HepG2 (cell line): ENCODE results near the gene FRMD8. TPM values are rescaled to one million over a fixed set of nuclear protein-coding genes. Genes with fewer than 3 reads are reported as not detected.

Source experiments
- ARID4A ChIP-seq: sonication (generic); formaldehyde crosslinking; IDR thresholded peaks from 2 replicates; pipeline ENCODE4 v1.5.0; 2020; ENCODE audit warnings: mild to moderate bottlenecking, missing genetic modification reagents, borderline replicate concordance
- CAMTA2 ChIP-seq: sonication (generic); formaldehyde crosslinking; IDR thresholded peaks from 2 replicates; pipeline ENCODE4 v1.4.0; 2020; ENCODE audit warnings: mild to moderate bottlenecking, missing genetic modification reagents, borderline replicate concordance
- IKZF4 ChIP-seq: sonication (generic); formaldehyde crosslinking; IDR thresholded peaks from 2 replicates; pipeline ENCODE4 v1.5.1; 2020; ENCODE audit warnings: borderline replicate concordance, mild to moderate bottlenecking, low read depth, missing genetic modification reagents; ENCODE audit errors: not compliant biosample characterization
- JDP2 ChIP-seq: sonication (generic); formaldehyde crosslinking; IDR thresholded peaks from 2 replicates; pipeline ENCODE4 v1.8.1; 2022; ENCODE audit warnings: missing genetic modification reagents, borderline replicate concordance
- KLF9 ChIP-seq: IDR thresholded peaks from 2 replicates; pipeline ENCODE4 v1.6.1; 2016; ENCODE audit warnings: low read depth
- MEIS2 ChIP-seq: sonication (generic); formaldehyde crosslinking; IDR thresholded peaks from 2 replicates; pipeline ENCODE4 v1.9.0; 2021; ENCODE audit warnings: mild to moderate bottlenecking, missing genetic modification reagents
- RBM22 ChIP-seq: fragments of 200-400 bp; formaldehyde crosslinking; optimal IDR thresholded peaks from 2 replicates; pipeline ENCODE3; 2017; ENCODE audit warnings: mild to moderate bottlenecking, low read length, moderate library complexity
- RXRA ChIP-seq: sonication (generic); formaldehyde crosslinking; IDR thresholded peaks from 2 replicates; pipeline ENCODE4 v1.5.1; 2020; ENCODE audit warnings: missing genetic modification reagents
- SRF ChIP-seq: IDR thresholded peaks from 2 replicates; pipeline ENCODE4 v1.6.1; 2011; ENCODE audit warnings: mild to moderate bottlenecking, low read depth, low read length, moderate library complexity
- SRSF9 ChIP-seq: fragments of 200-400 bp; formaldehyde crosslinking; IDR thresholded peaks from 2 replicates; pipeline ENCODE4 v1.6.1; 2018; ENCODE audit warnings: borderline replicate concordance, mild to moderate bottlenecking, low read depth, low read length; ENCODE audit not compliant: insufficient read depth, poor library complexity, severe bottlenecking
- TP53 ChIP-seq: sonication (generic); formaldehyde crosslinking; conservative IDR thresholded peaks from 2 replicates; pipeline ENCODE4 v1.4.0; 2020; ENCODE audit warnings: missing genetic modification reagents
- TRAFD1 ChIP-seq: sonication (generic); formaldehyde crosslinking; IDR thresholded peaks from 2 replicates; pipeline ENCODE4 v1.5.1; 2020; ENCODE audit warnings: missing genetic modification reagents, mild to moderate bottlenecking, borderline replicate concordance
- ZFP91 ChIP-seq: sonication (generic); formaldehyde crosslinking; IDR thresholded peaks from 2 replicates; pipeline ENCODE4 v1.9.0; 2022; ENCODE audit warnings: missing genetic modification reagents, mild to moderate bottlenecking, borderline replicate concordance
- ZNF20 ChIP-seq: sonication (generic); formaldehyde crosslinking; IDR thresholded peaks from 2 replicates; pipeline ENCODE4 v1.4.0; 2020; ENCODE audit warnings: mild to moderate bottlenecking, moderate library complexity, missing genetic modification reagents
- ZNF234 ChIP-seq: sonication (generic); formaldehyde crosslinking; conservative IDR thresholded peaks from 2 replicates; pipeline ENCODE4 v1.5.1; 2020; ENCODE audit warnings: mild to moderate bottlenecking, missing genetic modification reagents
- ZNF280D ChIP-seq: sonication (generic); formaldehyde crosslinking; IDR thresholded peaks from 2 replicates; pipeline ENCODE4 v1.5.1; 2020; ENCODE audit warnings: mild to moderate bottlenecking, missing genetic modification reagents
- ZNF33A ChIP-seq: sonication (generic); formaldehyde crosslinking; IDR thresholded peaks from 2 replicates; pipeline ENCODE4 v1.5.1; 2020; ENCODE audit warnings: missing genetic modification reagents, mild to moderate bottlenecking, moderate library complexity, borderline replicate concordance
- polyA plus RNA-seq, 8 experiments: library from polyadenylated mRNA; depleted of rRNA in 3 of 8; stranded (reverse) in 7 of 8; unstranded in 1 of 8; fragments of >200 nt; fragmentation: Illumina TruSeq in 4 of 8; extraction: Trizol in 4 of 8; gene quantifications; 2 replicates each; pipeline versions ENCODE4 v1.2.1 to v1.2.3, GENCODE V29; 2011 to 2016; ENCODE audit warnings: low read depth in 4 of 8, missing spikeins in 1 of 8, mixed read lengths in 1 of 8; ENCODE audit not compliant: insufficient read depth in 1 of 8
- total RNA-seq, 5 experiments: library from RNA; depleted of rRNA; stranded (reverse); fragments of >200 nt; fragmentation: Illumina TruSeq; extraction: Trizol; gene quantifications; 2 replicates each; pipeline ENCODE4 v1.2.3, GENCODE V29; 2016; ENCODE audit warnings: low read depth in 1 of 5

FRMD8 gene
- total and polyA plus RNA-seq, 2 of the 13 experiments (the other 11 are each of a cell fraction or from before 2014, with no cell fraction given), result 5.8 to 20.6 TPM

GRCh38 chr11:65382033-65382803 is 4.2 kb upstream of the FRMD8 start, which contains the start of gene SLC25A45 (continued):
- peak; percentile 91 for TF ChIP-seq ARID4A (CRISPR knock-in tag)
- peak; percentile 95; the same call in 1 of the 2 replicates for TF ChIP-seq ZFP91
- no peak for TF ChIP-seq CAMTA2 (CRISPR knock-in tag)
- TF ChIP-seq JDP2 (CRISPR knock-in tag), result no peak
- TF ChIP-seq SRF, result peak; percentile 27; the same call in 1 of the 2 replicates
- 0 out of 2 replicates have a peak, but pooled peaks have one; percentile 5 for TF ChIP-seq TP53 (CRISPR knock-in tag)
- TF ChIP-seq MEIS2 (CRISPR knock-in tag), result no peak
- no peak for TF ChIP-seq ZNF20 (CRISPR knock-in tag)
- peak; percentile 12 for TF ChIP-seq IKZF4 (CRISPR knock-in tag)
- peak; percentile 68; the same call in 1 of the 2 replicates for TF ChIP-seq ZNF280D (CRISPR knock-in tag)
- TF ChIP-seq ZNF234 (CRISPR knock-in tag), result no peak
- peak; percentile 96 for TF ChIP-seq RXRA (CRISPR knock-in tag)
- no peak for TF ChIP-seq KLF9 (CRISPR knock-in tag)
- no peak for TF ChIP-seq SRSF9
- 0 out of 2 replicates have a peak, but pooled peaks have one; percentile 55 for TF ChIP-seq TRAFD1 (CRISPR knock-in tag)
- TF ChIP-seq RBM22, result no peak
- peak; percentile 62; the same call in 1 of the 2 replicates for TF ChIP-seq ZNF33A (CRISPR knock-in tag)
